IMR-90 (cell line): ENCODE results near the gene CLEC16A. TPM values are rescaled to one million over a fixed set of nuclear protein-coding genes. Genes with fewer than 3 reads are reported as not detected.

Source experiments
- ATAC-seq: fragments of 200-7000 bp; cut with Tn5 transposase; 2 replicates; pipeline ENCODE4 v1.9.1; 2020; ENCODE audit warnings: low read depth, mild to moderate bottlenecking, moderate library complexity
- BruUV-seq: library from RNA; stranded (reverse); fragments of 400-500 nt; replicated peaks from 2 replicates; lab custom pipeline; 2021; lab: Mats Ljungman, UMichigan
- CTCF ChIA-PET: fragments of 300-600 bp; formaldehyde crosslinking; extraction: SDS; loops from one replicate; lab custom pipeline; 2021; ENCODE audit warnings: antibody characterized with exemption; lab: Yijun Ruan, JAX
- POLR2A ChIA-PET: fragments of 300-600 bp; sonication (Branson Sonifier 250); formaldehyde crosslinking; loops from one replicate; lab custom pipeline; 2022; ENCODE audit warnings: antibody characterized with exemption; ENCODE audit not compliant: unreplicated experiment; lab: Charles Lee
- DNase-seq: peaks from one replicate; pipeline ENCODE4 v3.0.0; 2013
- H2AFZ ChIP-seq: replicated peaks from 2 replicates; pipeline ENCODE3; 2013; ENCODE audit warnings: low read length, mild to moderate bottlenecking; ENCODE audit not compliant: poor library complexity
- H2AK5ac ChIP-seq: 2 replicates; pipeline ENCODE4 v1.6.1; 2013; ENCODE audit warnings: low read depth, low read length, inconsistent platforms
- H2AK9ac ChIP-seq: replicated peaks from 2 replicates; pipeline ENCODE3; 2013; ENCODE audit warnings: mild to moderate bottlenecking, low read depth, low read length, moderate library complexity; ENCODE audit not compliant: poor library complexity
- H2BK120ac ChIP-seq: 2 replicates; pipeline ENCODE4 v1.6.1; 2013; ENCODE audit warnings: low read depth, low read length, inconsistent platforms
- H2BK15ac ChIP-seq: 3 replicates; pipeline ENCODE4 v1.6.1; 2013; ENCODE audit warnings: low read depth, low read length, inconsistent platforms
- H2BK20ac ChIP-seq: 2 replicates; pipeline ENCODE4 v1.6.1; 2013; ENCODE audit warnings: low read depth, mild to moderate bottlenecking, inconsistent platforms, low read length, moderate library complexity
- H2BK5ac ChIP-seq: 2 replicates; pipeline ENCODE4 v1.6.1; 2013; ENCODE audit warnings: mild to moderate bottlenecking, low read depth, low read length, inconsistent platforms; ENCODE audit not compliant: poor library complexity, severe bottlenecking
- H3K14ac ChIP-seq: replicated peaks from 2 replicates; pipeline ENCODE4 v1.6.1; 2013; ENCODE audit warnings: low read depth, low read length, inconsistent platforms
- H3K18ac ChIP-seq: 2 replicates; pipeline ENCODE4 v1.6.1; 2013; ENCODE audit warnings: low read depth, low read length, control low read depth
- H3K23ac ChIP-seq: 2 replicates; pipeline ENCODE4 v1.6.1; 2013; ENCODE audit warnings: low read depth, low read length, inconsistent platforms
- H3K27ac ChIP-seq: 2 replicates; pipeline ENCODE4 v1.5.1; 2013; ENCODE audit warnings: mild to moderate bottlenecking, control low read depth, low read length; ENCODE audit not compliant: insufficient read depth
- H3K27me3 ChIP-seq: 2 replicates; pipeline ENCODE4 v1.6.1; 2013; ENCODE audit warnings: low read length; ENCODE audit not compliant: control insufficient read depth, insufficient read depth
- H3K36me3 ChIP-seq: 2 replicates; pipeline ENCODE4 v1.6.1; 2013; ENCODE audit warnings: low read length, mixed read lengths; ENCODE audit not compliant: control insufficient read depth, insufficient read depth
- H3K4ac ChIP-seq: 2 replicates; pipeline ENCODE4 v1.6.1; 2013; ENCODE audit warnings: low read depth, low read length, inconsistent platforms
- H3K4me1 ChIP-seq: 2 replicates; pipeline ENCODE4 v1.6.1; 2013; ENCODE audit warnings: low read length, mixed read lengths; ENCODE audit not compliant: control insufficient read depth, insufficient read depth
- H3K4me2 ChIP-seq: 2 replicates; pipeline ENCODE4 v1.6.1; 2013; ENCODE audit warnings: low read depth, mild to moderate bottlenecking, control low read depth, low read length, moderate library complexity
- H3K4me3 ChIP-seq: 2 replicates; pipeline ENCODE4 v1.5.1; 2013; ENCODE audit warnings: low read depth, mild to moderate bottlenecking, control low read depth, low read length, moderate library complexity; ENCODE audit not compliant: insufficient read depth
- H3K56ac ChIP-seq: 2 replicates; pipeline ENCODE4 v1.6.1; 2013; ENCODE audit warnings: low read length, inconsistent platforms; ENCODE audit not compliant: insufficient read depth; ENCODE audit errors: extremely low read depth
- H3K79me1 ChIP-seq, 2 experiments: 2 replicates each; pipeline ENCODE4 v1.6.1; 2013; ENCODE audit warnings: low read length in 2 of 2, inconsistent platforms in 1 of 2, low read depth in 1 of 2
- H3K9ac ChIP-seq: 2 replicates; pipeline ENCODE4 v1.6.1; 2013; ENCODE audit warnings: low read depth, low read length, control low read depth
- H3K9me1 ChIP-seq: 2 replicates; pipeline ENCODE4 v1.6.1; 2013; ENCODE audit warnings: low read length, inconsistent platforms; ENCODE audit not compliant: insufficient read depth
- H3K9me3 ChIP-seq: 2 replicates; pipeline ENCODE4 v1.6.1; 2013; ENCODE audit warnings: low read length; ENCODE audit not compliant: control insufficient read depth, insufficient read depth
- H4K20me1 ChIP-seq: 2 replicates; pipeline ENCODE4 v1.6.1; 2013; ENCODE audit warnings: low read length, inconsistent platforms; ENCODE audit not compliant: insufficient read depth
- H4K5ac ChIP-seq: 2 replicates; pipeline ENCODE4 v1.6.1; 2013; ENCODE audit warnings: mild to moderate bottlenecking, low read depth, low read length, control low read depth
- H4K8ac ChIP-seq, 2 experiments: 2 replicates each; pipeline ENCODE4 v1.6.1; 2013; ENCODE audit warnings: low read depth in 2 of 2, low read length in 2 of 2, control low read depth in 1 of 2, inconsistent platforms in 1 of 2
- H4K91ac ChIP-seq: 2 replicates; pipeline ENCODE4 v1.6.1; 2013; ENCODE audit warnings: low read depth, low read length, inconsistent platforms; ENCODE audit not compliant: insufficient read depth
- CEBPB ChIP-seq: IDR thresholded peaks from 2 replicates; pipeline ENCODE4 v1.6.1; 2012; ENCODE audit warnings: low read depth, low read length, improper control_type of control experiment
- CHD1 ChIP-seq: IDR thresholded peaks from 2 replicates; pipeline ENCODE4 v1.6.1; 2012; ENCODE audit warnings: low read depth, low read length, improper control_type of control experiment
- FOS ChIP-seq: fragments of 150-350 bp; IDR thresholded peaks from 2 replicates; pipeline ENCODE4 v1.6.1; 2016; ENCODE audit warnings: low read depth, low read length
- MAFK ChIP-seq: IDR thresholded peaks from 2 replicates; pipeline ENCODE4 v1.6.1; 2012; ENCODE audit warnings: low read depth, low read length, improper control_type of control experiment
- MAZ ChIP-seq: IDR thresholded peaks from 2 replicates; pipeline ENCODE4 v1.6.1; 2012; ENCODE audit warnings: low read depth, mild to moderate bottlenecking, low read length, improper control_type of control experiment, moderate library complexity, borderline replicate concordance
- MXI1 ChIP-seq: IDR thresholded peaks from 2 replicates; pipeline ENCODE4 v1.6.1; 2012; ENCODE audit warnings: low read depth, mild to moderate bottlenecking, low read length, moderate library complexity, borderline replicate concordance
- NFE2L2 ChIP-seq: fragments of 150-350 bp; IDR thresholded peaks from 2 replicates; pipeline ENCODE4 v1.6.1; 2016; ENCODE audit warnings: low read depth, mild to moderate bottlenecking, low read length
- POLR2A ChIP-seq: IDR thresholded peaks from 2 replicates; pipeline ENCODE4 v1.6.1; 2012; ENCODE audit warnings: mild to moderate bottlenecking, low read depth, low read length
- RAD21 ChIP-seq: IDR thresholded peaks from 2 replicates; pipeline ENCODE4 v1.6.1; 2012; ENCODE audit warnings: low read length, improper control_type of control experiment
- RCOR1 ChIP-seq: IDR thresholded peaks from 2 replicates; pipeline ENCODE4 v1.6.1; 2012; ENCODE audit warnings: mild to moderate bottlenecking, low read length, improper control_type of control experiment; ENCODE audit not compliant: insufficient replicate concordance
- RFX5 ChIP-seq: IDR thresholded peaks from 2 replicates; pipeline ENCODE4 v1.8.0; 2012; ENCODE audit warnings: low read depth, mild to moderate bottlenecking, low read length, moderate library complexity
- SMC3 ChIP-seq: fragments of 150-350 bp; IDR thresholded peaks from 2 replicates; pipeline ENCODE4 v1.6.1; 2016; ENCODE audit warnings: low read depth, mild to moderate bottlenecking, antibody characterized with exemption, low read length, moderate library complexity
- WGBS, 2 experiments: methylation state at CpG; one replicate each; pipeline versions ENCODE4 v1.1.5 to v1.1.7; 2013; ENCODE audit warnings: missing lambda C conversion rate in 2 of 2; ENCODE audit not compliant: insufficient read length in 1 of 2; ENCODE audit errors: extremely low coverage in 2 of 2; 5-methylcytosine and 5-hydroxymethylcytosine counted together
- dilution Hi-C: fragments of 300-500 bp; cut with HindIII; formaldehyde crosslinking; loops from one replicate; pipeline ENCODE4 v1.14.3; 2018; ENCODE audit warnings: low sequenced_read_pairs; ENCODE audit not compliant: unreplicated experiment
- in situ Hi-C: fragments of 300-500 bp; cut with MboI; formaldehyde crosslinking; loops from 3 replicates; pipeline ENCODE4 v1.14.3; 2019; ENCODE audit warnings: low sequenced_read_pairs, inconsistent platforms, mixed read lengths
- intact Hi-C: fragments of 100-400 bp; cut with micrococcal nuclease; formaldehyde crosslinking; loops from 2 replicates; pipeline ENCODE4 v1.10.0; 2022
- polyA plus RNA-seq, 3 experiments: library from polyadenylated mRNA; depleted of rRNA; stranded (reverse); fragments of >200 nt; gene quantifications; 2 replicates each; pipeline ENCODE4 v1.2.3, GENCODE V29; 2012; ENCODE audit warnings: low replicate concordance in 1 of 3
- total RNA-seq: library from RNA; depleted of rRNA; stranded (reverse); fragments of >200 nt; gene quantifications from 2 replicates; pipeline ENCODE4 v1.2.3, GENCODE V29; 2012
- TF ChIP-seq, protein P1 (sequence below): fragments of 150-350 bp; IDR thresholded peaks from 2 replicates; pipeline ENCODE4 v1.6.1; 2017; ENCODE audit warnings: mild to moderate bottlenecking, antibody characterized with exemption, low read length, low read depth
- TF ChIP-seq, protein P2 (sequence below): fragments of 150-350 bp; IDR thresholded peaks from 2 replicates; pipeline ENCODE4 v1.6.1; 2016; ENCODE audit warnings: low read depth, mild to moderate bottlenecking, low read length, moderate library complexity, borderline replicate concordance

The CLEC16A gene
- total and polyA plus RNA-seq, 2 of the 4 experiments (the other 2 are of a cell fraction), result 15.9 to 16.5 TPM

DNA sequence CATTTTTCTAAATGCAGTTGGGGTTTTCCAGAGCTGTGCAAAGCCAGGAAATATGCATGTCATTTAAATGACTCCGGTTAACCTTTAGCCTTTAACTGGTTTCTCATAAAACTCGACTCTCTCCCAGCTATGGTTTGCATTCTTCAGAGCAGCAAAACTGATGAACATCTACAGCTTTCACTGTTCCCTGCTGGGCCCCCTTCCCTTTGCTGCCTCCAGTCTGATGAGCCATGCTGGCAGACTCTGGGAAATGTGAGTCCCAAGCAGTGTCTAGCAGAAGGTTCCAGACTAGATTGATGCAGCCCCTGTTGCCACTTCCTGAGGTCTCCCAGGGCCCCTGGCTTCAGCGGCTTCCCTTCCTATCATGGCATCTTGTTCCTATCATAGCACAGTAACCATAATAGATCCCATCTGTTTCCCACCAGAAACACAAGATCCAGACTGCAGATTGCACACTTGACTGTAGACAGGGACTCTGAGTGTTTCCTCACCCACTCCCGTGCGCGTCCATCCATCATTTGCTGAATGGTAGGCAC is 135.4 kb downstream of the CLEC16A start:
- Histone ChIP-seq H4K20me1 (peaks cover 5% of the 10 kb centered on the region; the same call in 1 of the 2 replicates), H3K14ac (peak overlapping the region; percentile 94), H3K9me1 (peaks cover 42% of the 10 kb centered on the region), H2BK120ac (peak overlapping the region; percentile 97), H2BK20ac (peak overlapping the region; percentile 94), H2AFZ (peak overlapping the region; percentile 66), H2BK15ac (peak overlapping the region; percentile 99; the same call in 2 of the 3 replicates), H3K9ac (peak overlapping the region; percentile 81), H3K27me3 (no peaks in the 10 kb centered on the region), H2BK5ac (peak overlapping the region; percentile 99), H3K36me3 (no peaks in the 10 kb centered on the region), H3K4me2 (peak overlapping the region; percentile 3; the same call in 1 of the 2 replicates), H3K4me3 (no peak overlapping the region), H3K79me1 (peaks cover 0 to 44% of the 10 kb centered on the region in 2 experiments; a peak in 3 of 4 replicates), H3K27ac (peak overlapping the region; percentile 99), H4K8ac (peak overlapping the region; percentile 88 to 97), H3K56ac (peak overlapping the region; percentile 93), H3K4ac (peak overlapping the region; percentile 98), H4K5ac (peak overlapping the region; percentile 82), H3K18ac (peak overlapping the region; percentile 71), H3K4me1 (peaks cover 51% of the 10 kb centered on the region), H3K23ac (peak overlapping the region; percentile 88), H2AK9ac (peak overlapping the region; percentile 89), H3K9me3 (no peaks in the 10 kb centered on the region), H2AK5ac (peak overlapping the region; percentile 100), H4K91ac (peak overlapping the region; percentile 99)
- WGBS, 2 experiments, result 38% methylated on average over 4 of the region's 6 CpGs; no CpG with 5 or more reads in 1 of the 2 experiments
- ChIA-PET CTCF (no interaction called here), POLR2A (interaction anchor here (0.6 kb wide), 2 partner anchors 9 to 118 kb away, joined by 6 read pairs; no protein-coding TSS in a partner anchor)
- in situ Hi-C loops, result no loop called here
- peak; percentile 98 for DNase-seq
- ATAC-seq, result peak; percentile 70
- intact Hi-C loops, result loop anchor here (2.0 kb wide), 1 partner anchor 49 kb away; no protein-coding TSS in a partner anchor
- no TSS peak for BruUV-seq
- dilution Hi-C loops, result no loop called here
- 0 out of 2 replicates have a peak, but pooled peaks have one; percentile 17 for TF ChIP-seq SMC3
- TF ChIP-seq CHD1, result no peak
- TF ChIP-seq MAZ, result no peak; the same call in 1 of the 2 replicates
- peak; percentile 60; the same call in 1 of the 2 replicates for TF ChIP-seq POLR2A
- peak; percentile 35; the same call in 1 of the 2 replicates for TF ChIP-seq NFE2L2
- peak; percentile 54 for TF ChIP-seq RCOR1
- TF ChIP-seq RFX5, result no peak
- 0 out of 2 replicates have a peak, but pooled peaks have one; percentile 11 for TF ChIP-seq MAFK
- TF ChIP-seq, protein P1, sequence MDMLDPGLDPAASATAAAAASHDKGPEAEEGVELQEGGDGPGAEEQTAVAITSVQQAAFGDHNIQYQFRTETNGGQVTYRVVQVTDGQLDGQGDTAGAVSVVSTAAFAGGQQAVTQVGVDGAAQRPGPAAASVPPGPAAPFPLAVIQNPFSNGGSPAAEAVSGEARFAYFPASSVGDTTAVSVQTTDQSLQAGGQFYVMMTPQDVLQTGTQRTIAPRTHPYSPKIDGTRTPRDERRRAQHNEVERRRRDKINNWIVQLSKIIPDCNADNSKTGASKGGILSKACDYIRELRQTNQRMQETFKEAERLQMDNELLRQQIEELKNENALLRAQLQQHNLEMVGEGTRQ, result no peak
- TF ChIP-seq CEBPB, result peak; percentile 56; the same call in 1 of the 2 replicates
- TF ChIP-seq MXI1, result no peak
- TF ChIP-seq FOS, result peak; percentile 49
- TF ChIP-seq RAD21, result peak; percentile 36
- TF ChIP-seq, protein P2, sequence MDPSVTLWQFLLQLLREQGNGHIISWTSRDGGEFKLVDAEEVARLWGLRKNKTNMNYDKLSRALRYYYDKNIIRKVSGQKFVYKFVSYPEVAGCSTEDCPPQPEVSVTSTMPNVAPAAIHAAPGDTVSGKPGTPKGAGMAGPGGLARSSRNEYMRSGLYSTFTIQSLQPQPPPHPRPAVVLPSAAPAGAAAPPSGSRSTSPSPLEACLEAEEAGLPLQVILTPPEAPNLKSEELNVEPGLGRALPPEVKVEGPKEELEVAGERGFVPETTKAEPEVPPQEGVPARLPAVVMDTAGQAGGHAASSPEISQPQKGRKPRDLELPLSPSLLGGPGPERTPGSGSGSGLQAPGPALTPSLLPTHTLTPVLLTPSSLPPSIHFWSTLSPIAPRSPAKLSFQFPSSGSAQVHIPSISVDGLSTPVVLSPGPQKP, result no peak
